SKM-1 treated with dmso at 0.1 percent for 144 hours (cell line): ENCODE results near the gene INTS12.

Experiments
- DNase-seq: peaks from one replicate; lab custom pipeline; 2025; ENCODE audit not compliant: unreplicated experiment; lab: John Stamatoyannopoulos, UW

INTS12 gene

DNA sequence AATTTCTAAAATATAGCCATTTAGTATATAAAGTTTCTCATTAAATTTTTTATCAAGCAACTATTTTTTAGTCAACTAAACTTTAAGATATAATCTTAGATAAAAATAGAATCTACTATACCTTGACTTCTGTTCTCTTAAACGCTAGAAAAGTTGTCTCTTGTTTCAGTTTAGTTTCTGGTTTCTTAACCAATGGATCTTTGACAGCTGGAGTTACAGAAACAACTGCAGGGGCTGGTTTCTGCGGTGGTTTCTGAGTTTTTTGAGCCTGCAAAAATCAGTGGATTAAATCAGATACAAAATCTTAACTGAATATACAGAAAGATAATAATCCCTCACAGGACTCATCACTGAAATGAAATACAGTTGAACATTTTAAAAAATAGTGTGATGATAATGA lies 21.9 kb downstream of the INTS12 start:
- no peak for DNase-seq

- DNase-seq, result no peak
These were observed 25.5 kb downstream of the INTS12 start for GRCh38 chr4:105683038-105683437.

DNA sequence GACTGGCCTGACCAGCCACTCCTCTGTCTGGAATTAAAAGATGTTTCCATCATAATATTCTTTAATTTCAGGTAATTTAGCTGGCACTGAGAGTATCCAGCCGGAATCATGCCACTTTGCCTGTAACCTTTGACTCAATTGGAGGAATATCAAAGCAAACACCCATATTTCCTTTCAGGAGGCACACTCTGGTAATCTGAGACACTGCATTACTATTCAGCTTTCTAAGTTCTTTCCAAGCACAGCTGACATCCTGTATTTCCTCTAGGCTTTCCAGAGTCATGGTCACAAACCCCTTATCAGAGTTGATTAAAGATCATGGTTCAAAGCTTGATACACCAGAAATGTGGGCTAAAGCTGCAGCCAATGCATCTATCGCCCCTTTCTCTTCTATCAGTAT lies 29.3 kb downstream of the INTS12 start:
- DNase-seq, result no peak

DNA sequence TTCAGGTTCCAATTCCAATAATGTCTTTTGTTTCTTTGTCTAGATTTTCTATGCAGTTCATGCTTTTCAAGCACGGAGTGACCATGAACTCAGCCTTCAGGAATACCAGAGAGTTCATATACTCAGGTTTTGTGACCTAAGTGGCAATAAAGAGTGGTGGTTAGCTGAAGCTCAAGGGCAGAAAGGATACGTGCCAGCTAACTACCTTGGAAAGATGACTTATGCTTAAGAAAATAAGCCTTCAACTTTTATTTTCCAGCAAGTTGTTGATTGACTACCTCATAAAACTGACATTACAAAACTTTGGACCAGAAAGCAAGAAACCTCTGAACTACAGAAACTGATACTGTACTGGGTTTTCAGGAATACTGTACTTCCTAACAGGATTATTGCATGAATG lies 30.8 kb downstream of the INTS12 start:
- no peak for DNase-seq

- DNase-seq, result no peak
These were observed 34.5 kb downstream of the INTS12 start for GRCh38 chr4:105674011-105674410.

GRCh38 chr4:105671301-105671700 lies 37.2 kb downstream of the INTS12 start:
- no peak for DNase-seq

DNA sequence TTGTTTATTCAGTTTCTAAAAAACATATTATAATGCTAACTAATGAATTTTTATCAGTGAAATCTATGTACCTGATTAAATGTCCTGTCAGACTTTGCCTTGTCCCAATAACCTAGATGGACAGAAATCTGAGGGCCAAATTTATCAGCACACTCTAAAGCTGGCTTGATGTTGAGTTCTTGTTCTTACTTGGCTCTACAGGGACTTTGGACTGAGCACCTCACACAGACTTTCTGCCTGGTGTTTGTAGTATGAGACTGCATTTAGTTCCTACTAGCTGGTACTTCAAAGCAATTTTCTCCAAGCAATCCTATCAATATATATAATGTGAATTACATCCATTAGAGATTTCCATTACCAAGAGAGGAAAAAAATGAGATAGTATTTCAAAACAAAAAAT lies 37.8 kb downstream of the INTS12 start:
- no peak for DNase-seq

- DNase-seq, result peak; percentile 3
These were observed 41.8 kb downstream of the INTS12 start for GRCh38 chr4:105666693-105667092.

- no peak for DNase-seq
These were observed 45.4 kb downstream of the INTS12 start for GRCh38 chr4:105662935-105663675.

GRCh38 chr4:105661028-105661427 lies 47.5 kb downstream of the INTS12 start:
- no peak for DNase-seq

GRCh38 chr4:105659190-105659589 lies 49.3 kb downstream of the INTS12 start:
- DNase-seq, result no peak

DNA sequence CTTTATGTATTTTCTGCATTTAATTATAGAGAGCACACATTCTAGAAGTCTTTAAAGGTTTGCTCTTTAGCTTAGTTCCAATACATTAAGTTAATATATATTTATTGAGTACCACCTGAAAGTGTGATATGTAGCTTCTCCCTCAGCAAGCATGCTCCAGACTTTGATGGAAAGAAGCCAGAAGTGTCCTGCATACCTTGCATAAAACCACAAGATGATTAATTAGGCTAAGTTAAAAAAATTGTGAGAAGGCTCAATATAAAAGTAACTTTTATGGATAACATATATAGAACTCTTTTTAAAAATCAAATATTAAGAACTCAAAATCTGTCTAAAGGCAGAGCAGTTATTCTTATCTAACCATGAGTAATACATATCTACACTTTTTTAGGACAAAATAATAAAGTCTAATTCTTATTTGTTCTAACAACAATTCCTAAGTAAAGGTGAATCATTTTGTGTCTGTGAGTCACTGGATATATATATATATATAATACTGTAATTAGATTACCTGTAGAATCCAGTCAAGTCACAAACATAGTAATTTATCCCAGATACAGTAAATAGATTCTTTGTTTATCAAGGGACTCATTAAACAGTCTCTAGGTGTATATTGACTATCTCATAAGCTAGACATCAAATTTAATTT lies 51.2 kb downstream of the INTS12 start:
- no peak for DNase-seq

GRCh38 chr4:105652286-105652888 lies 56.1 kb downstream of the INTS12 start:
- DNase-seq, result no peak

DNA sequence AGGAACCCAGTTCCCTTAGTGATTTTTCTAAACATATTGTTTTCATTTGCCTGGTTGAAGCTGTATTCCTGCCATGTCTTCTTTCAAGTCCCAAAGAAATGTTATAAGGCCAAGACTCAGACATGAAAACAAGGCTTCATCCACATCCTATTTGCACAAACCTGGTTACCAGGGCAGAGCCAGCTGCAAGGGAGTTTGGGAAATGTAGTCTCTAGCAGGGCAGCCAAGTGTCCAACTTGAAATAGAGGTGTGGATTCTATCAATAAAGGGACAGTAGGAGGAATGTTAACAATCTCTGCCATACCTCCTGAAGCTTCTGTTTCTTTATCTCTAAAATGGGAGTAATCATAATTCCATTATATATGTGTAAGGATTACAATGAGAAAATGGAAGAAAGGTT lies 56.6 kb downstream of the INTS12 start:
- no peak for DNase-seq

DNA sequence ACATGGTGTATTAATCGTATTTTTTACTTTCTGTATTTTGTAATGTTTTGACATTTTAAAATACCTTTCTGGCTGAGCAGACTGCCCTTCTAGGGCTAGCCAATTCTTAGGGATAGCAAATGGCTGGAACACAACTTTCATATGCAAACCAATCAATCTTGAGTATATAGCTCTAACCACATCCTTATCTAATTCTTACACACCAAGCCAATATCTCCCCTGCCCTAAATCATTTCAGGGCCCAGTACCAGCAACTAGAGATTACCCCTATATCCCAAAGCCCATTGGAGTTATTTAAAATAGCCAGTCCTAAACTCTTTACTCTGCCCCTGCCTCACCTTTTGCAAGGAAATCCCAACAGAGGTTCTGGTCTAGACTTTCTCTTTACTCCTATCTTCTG lies 58.3 kb downstream of the INTS12 start:
- DNase-seq, result no peak

DNA sequence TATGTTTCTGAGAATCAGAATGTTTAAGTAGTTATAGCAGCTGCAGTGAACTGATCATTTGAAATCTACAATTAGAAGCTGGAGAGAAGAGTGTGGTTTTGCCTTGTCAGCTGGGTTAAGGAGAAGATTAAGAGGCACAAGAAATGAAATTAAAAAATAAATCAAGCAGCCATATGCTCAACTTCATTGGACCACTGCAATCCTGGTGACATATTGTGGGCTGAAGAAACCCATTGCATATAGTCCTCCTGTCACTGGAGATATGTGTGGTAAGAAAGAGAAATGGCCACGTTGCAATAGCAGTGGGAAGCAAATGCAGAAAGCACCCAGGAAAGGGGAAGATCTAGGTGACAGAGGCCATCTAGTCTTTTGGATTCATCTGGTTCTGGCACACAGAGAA lies 63.0 kb downstream of the INTS12 start:
- DNase-seq, result no peak

GRCh38 chr4:105644257-105644656 lies 64.2 kb downstream of the INTS12 start:
- DNase-seq, result no peak

GRCh38 chr4:105641845-105642244 lies 66.6 kb downstream of the INTS12 start:
- no peak for DNase-seq

GRCh38 chr4:105637408-105638176 lies 70.9 kb downstream of the INTS12 start:
- DNase-seq, result peak; percentile 20

DNA sequence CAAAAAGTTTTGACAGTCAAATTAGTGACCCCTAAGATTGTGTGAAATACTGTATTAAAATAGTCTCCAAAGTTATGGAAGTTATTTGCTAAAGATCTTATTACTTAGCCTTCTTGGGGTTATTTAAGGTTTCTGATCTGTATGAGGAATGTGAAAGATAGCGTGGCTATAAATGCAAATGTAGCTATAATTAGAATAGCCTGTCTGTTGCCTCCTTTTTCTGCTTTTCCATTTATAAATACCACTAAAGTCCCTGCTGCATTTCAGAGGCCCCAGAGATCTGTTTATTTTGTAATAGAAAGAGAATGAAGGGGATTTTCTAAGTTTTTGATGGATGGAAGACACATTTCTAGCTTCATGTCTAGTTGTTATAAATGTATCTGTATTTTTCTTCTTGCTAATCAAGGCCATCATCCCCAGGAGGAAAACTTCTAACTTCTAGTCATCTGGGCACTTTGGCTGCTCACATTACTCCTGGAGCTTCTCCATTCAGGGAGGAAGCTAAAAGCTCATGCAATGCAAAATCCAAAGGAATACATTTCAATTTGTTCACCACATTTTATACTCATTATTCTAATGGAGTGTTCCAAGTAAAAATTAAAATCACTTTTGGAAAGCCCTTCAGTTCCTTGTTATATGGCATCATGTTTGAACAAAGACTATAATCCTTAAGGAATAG lies 73.9 kb downstream of the INTS12 start:
- no peak for DNase-seq

- no peak for DNase-seq
These were observed 75.2 kb downstream of the INTS12 start for GRCh38 chr4:105633241-105633640.
